ENCODE results near the gene DISC1. TPM values are rescaled to one million over a fixed set of nuclear protein-coding genes. Genes with fewer than 3 reads are reported as not detected.

DISC1 gene
- polyA plus RNA-seq, 3 donors, result 5.5 to 14.7 (median 5.8) TPM

- H3K27ac Mint-ChIP-seq, result peak overlapping the region in 1 of 7 donors; percentile 48
- intact Hi-C loops (cut with micrococcal nuclease), result no loop called here
- peaks cover 0 to 1% (median 0%) of the 10 kb centered on the region in 7 donors for H3K9me3 Mint-ChIP-seq
- Histone ChIP-seq H2AFZ (ENCODE audit: insufficient read depth, low read depth, low read length, poor library complexity, severe bottlenecking) (no peak overlapping the region), H3K36me3 (replicated peaks in 1 of 2; ENCODE audit: control insufficient read depth in 1 of 2, insufficient read depth in 2 of 2, low read length in 2 of 2) (peaks cover 0 to 16% of the 10 kb centered on the region in 2 donors), H3K4me2 (replicated peaks; ENCODE audit: extremely low read depth, low read length, poor library complexity, severe bottlenecking) (no peak overlapping the region), H3K79me2 (ENCODE audit: insufficient read depth, low read length) (peaks cover 3% of the 10 kb centered on the region), H3K27ac (ENCODE audit: low read depth in 1 of 2, low read length in 2 of 2) (no peak overlapping the region), H3K9ac (ENCODE audit: insufficient read depth, low read length, poor library complexity, severe bottlenecking) (no peak overlapping the region), H3K27me3 (ENCODE audit: control insufficient read depth in 2 of 2, insufficient read depth in 2 of 2, low read length in 2 of 2) (no peaks in the 10 kb centered on the region), H4K20me1 (ENCODE audit: insufficient read depth, low read length) (peaks cover 74% of the 10 kb centered on the region), H3K9me3 (replicated peaks in 1 of 2; ENCODE audit: control insufficient read depth in 1 of 2, insufficient read depth in 1 of 2, low read length in 2 of 2) (no peaks in the 10 kb centered on the region), H3K4me1 (ENCODE audit: control insufficient read depth in 1 of 2, insufficient read depth in 2 of 2, low read length in 2 of 2) (peaks cover 6 to 11% of the 10 kb centered on the region in 2 donors), H3K4me3 (replicated peaks in 1 of 3; ENCODE audit: low read depth in 2 of 3, low read length in 3 of 3) (no peak overlapping the region)
- no peak for TF ChIP-seq CTCF (IDR thresholded peaks at IDR 0.05)
- no peak for DNase-seq
- H3K36me3 Mint-ChIP-seq, result peaks cover 6 to 13% of the 10 kb centered on the region in 2 donors
- H3K4me3 Mint-ChIP-seq, result no peak overlapping the region
- peaks cover 22% of the 10 kb centered on the region for H3K4me1 Mint-ChIP-seq
- 94% methylated on average over 3 of the region's 4 CpGs for WGBS (ENCODE audit: insufficient coverage)
- no peaks in the 10 kb centered on the region for H3K27me3 Mint-ChIP-seq (ENCODE audit: low read depth in 3 of 3)
Measured at GRCh38 chr1:231919239-231919885, 292.8 kb downstream of the DISC1 start.

- Histone ChIP-seq H3K4me1 (ENCODE audit: control insufficient read depth in 1 of 2, insufficient read depth in 2 of 2, low read length in 2 of 2) (peaks cover 6 to 11% of the 10 kb centered on the region in 2 donors), H3K27ac (ENCODE audit: low read depth in 1 of 2, low read length in 2 of 2) (no peak overlapping the region), H2AFZ (ENCODE audit: insufficient read depth, low read depth, low read length, poor library complexity, severe bottlenecking) (no peak overlapping the region), H3K9me3 (replicated peaks in 1 of 2; ENCODE audit: control insufficient read depth in 1 of 2, insufficient read depth in 1 of 2, low read length in 2 of 2) (no peaks in the 10 kb centered on the region), H3K4me3 (replicated peaks in 1 of 3; ENCODE audit: low read depth in 2 of 3, low read length in 3 of 3) (no peak overlapping the region), H3K79me2 (ENCODE audit: insufficient read depth, low read length) (peaks cover 3% of the 10 kb centered on the region), H3K36me3 (replicated peaks in 1 of 2; ENCODE audit: control insufficient read depth in 1 of 2, insufficient read depth in 2 of 2, low read length in 2 of 2) (peaks cover 0 to 17% of the 10 kb centered on the region in 2 donors), H3K4me2 (replicated peaks; ENCODE audit: extremely low read depth, low read length, poor library complexity, severe bottlenecking) (no peak overlapping the region), H3K27me3 (ENCODE audit: control insufficient read depth in 2 of 2, insufficient read depth in 2 of 2, low read length in 2 of 2) (no peaks in the 10 kb centered on the region), H4K20me1 (ENCODE audit: insufficient read depth, low read length) (peaks cover 69% of the 10 kb centered on the region), H3K9ac (ENCODE audit: insufficient read depth, low read length, poor library complexity, severe bottlenecking) (no peak overlapping the region)
- Mint-ChIP-seq H3K27ac (peak overlapping the region in 1 of 7 donors; percentile 3), H3K27me3 (ENCODE audit: low read depth in 3 of 3) (no peaks in the 10 kb centered on the region), H3K9me3 (peaks cover 0 to 1% (median 0%) of the 10 kb centered on the region in 7 donors), H3K36me3 (peaks cover 6 to 14% of the 10 kb centered on the region in 2 donors), H3K4me1 (peaks cover 22% of the 10 kb centered on the region), H3K4me3 (no peak overlapping the region)
- WGBS (ENCODE audit: insufficient coverage), result no CpG with 5 or more reads among the region's 7 CpGs
- DNase-seq, result no peak
- no peak for TF ChIP-seq CTCF (IDR thresholded peaks at IDR 0.05)
- intact Hi-C loops (cut with micrococcal nuclease), result no loop called here
Measured at GRCh38 chr1:231919886-231920285, 293.3 kb downstream of the DISC1 start.

Data from CD14-positive monocyte (primary cell).